ENCODE results near the gene CSNK1A1L.

CSNK1A1L gene

GRCh38 chr13:37105251-37105714 is at the start of gene CSNK1A1L:
Gene CSNK1A1L, minus strand, starts transcription at chr13:37105664. Its CDS starts 408 bp downstream, at chr13:37105256.
- DNase-seq (ENCODE audit: low spot score): no peak

- DNase-seq (ENCODE audit: low spot score): no peak
Measured at GRCh38 chr13:37149380-37149779, 43.9 kb upstream of the CSNK1A1L start.

GRCh38 chr13:37148501-37148900 is 43.0 kb upstream of the CSNK1A1L start:
- no peak for DNase-seq (ENCODE audit: low spot score)

GRCh38 chr13:37144661-37145060 is 39.2 kb upstream of the CSNK1A1L start:
- no peak for DNase-seq (ENCODE audit: low spot score)

- DNase-seq (ENCODE audit: low spot score): no peak
Measured at GRCh38 chr13:37143911-37144310, 38.4 kb upstream of the CSNK1A1L start.

GRCh38 chr13:37142877-37143276 is 37.4 kb upstream of the CSNK1A1L start:
- no peak for DNase-seq (ENCODE audit: low spot score)

GRCh38 chr13:37141011-37141410 is 35.5 kb upstream of the CSNK1A1L start:
- DNase-seq (ENCODE audit: low spot score): no peak

- no peak for DNase-seq (ENCODE audit: low spot score)
Measured at GRCh38 chr13:37139356-37139755, 33.9 kb upstream of the CSNK1A1L start.

GRCh38 chr13:37138926-37139325 is 33.5 kb upstream of the CSNK1A1L start:
- DNase-seq (ENCODE audit: low spot score): no peak

GRCh38 chr13:37138169-37138568 is 32.7 kb upstream of the CSNK1A1L start:
- DNase-seq (ENCODE audit: low spot score): no peak

- DNase-seq (ENCODE audit: low spot score): no peak
Measured at GRCh38 chr13:37136633-37137032, 31.2 kb upstream of the CSNK1A1L start.

- no peak for DNase-seq (ENCODE audit: low spot score)
Measured at GRCh38 chr13:37136187-37136586, 30.7 kb upstream of the CSNK1A1L start.

GRCh38 chr13:37134411-37135041 is 29.1 kb upstream of the CSNK1A1L start:
- no peak for DNase-seq (ENCODE audit: low spot score)

- no peak for DNase-seq (ENCODE audit: low spot score)
Measured at GRCh38 chr13:37132211-37132610, 26.7 kb upstream of the CSNK1A1L start.

GRCh38 chr13:37131092-37131491 is 25.6 kb upstream of the CSNK1A1L start:
- no peak for DNase-seq (ENCODE audit: low spot score)

GRCh38 chr13:37129866-37130265 is 24.4 kb upstream of the CSNK1A1L start:
- no peak for DNase-seq (ENCODE audit: low spot score)

- DNase-seq (ENCODE audit: low spot score): no peak
Measured at GRCh38 chr13:37127691-37128241, 22.3 kb upstream of the CSNK1A1L start.

GRCh38 chr13:37123337-37123736 is 17.9 kb upstream of the CSNK1A1L start:
- no peak for DNase-seq (ENCODE audit: low spot score)

- no peak for DNase-seq (ENCODE audit: low spot score)
Measured at GRCh38 chr13:37118016-37118415, 12.6 kb upstream of the CSNK1A1L start.

GRCh38 chr13:37114250-37114649 is 8.8 kb upstream of the CSNK1A1L start:
- DNase-seq (ENCODE audit: low spot score): no peak

- DNase-seq (ENCODE audit: low spot score): no peak
Measured at GRCh38 chr13:37113534-37113933, 8.1 kb upstream of the CSNK1A1L start.

GRCh38 chr13:37109051-37109678 is 3.7 kb upstream of the CSNK1A1L start:
- DNase-seq (ENCODE audit: low spot score): peak; percentile 27

GRCh38 chr13:37107868-37108267 is 2.4 kb upstream of the CSNK1A1L start:
- no peak for DNase-seq (ENCODE audit: low spot score)

- no peak for DNase-seq (ENCODE audit: low spot score)
Measured at GRCh38 chr13:37107456-37107855, 2.0 kb upstream of the CSNK1A1L start.
